ENCODE measurements around the gene L3MBTL4.
"Not testable (repeated sequence)": the region's sequence is repeated elsewhere in the genome, so short reads cannot be mapped to it uniquely, and the experiment has no call there.

L3MBTL4 gene

DNA sequence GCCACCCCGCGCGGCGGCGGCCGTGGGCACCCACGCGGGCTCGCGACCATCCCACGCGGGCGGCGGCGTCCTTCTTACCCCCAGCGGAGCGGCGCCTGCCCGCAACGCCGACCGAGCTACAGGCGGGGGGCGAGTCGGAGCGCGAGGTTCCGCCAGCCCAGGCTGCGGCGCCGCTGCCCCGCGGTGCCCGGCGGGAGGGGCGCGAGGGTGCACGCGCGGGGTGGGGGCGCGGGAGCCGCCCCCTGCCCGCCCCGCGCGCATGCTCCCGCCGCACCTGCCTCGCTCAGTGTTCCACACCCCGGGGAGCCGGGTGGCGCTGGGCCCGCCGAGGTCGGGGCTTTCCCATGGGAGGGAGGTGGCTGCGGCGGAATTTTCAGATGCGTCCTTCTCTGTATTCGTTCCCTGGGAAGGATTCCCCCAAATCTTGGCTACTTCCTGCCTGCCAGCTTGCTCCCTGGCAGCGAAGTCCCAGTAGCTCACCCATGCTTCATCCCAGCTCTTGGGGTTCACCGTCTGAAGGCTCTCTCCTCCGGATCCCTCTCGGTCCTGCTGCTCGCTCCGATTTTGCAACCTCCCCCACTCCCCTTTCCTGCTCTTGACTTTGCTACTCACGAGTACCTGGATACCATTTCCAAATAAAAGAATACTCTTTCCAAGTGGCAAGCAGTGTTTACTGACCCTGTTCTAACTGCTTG is at the start of gene L3MBTL4:
Gene L3MBTL4, minus strand, starts transcription at position 189 of the 695 bp plus-strand sequence. CDS start 103,286 bp downstream, outside the sequence.
- DNase-seq (ENCODE audit: low spot score) = peak; percentile 13

- no peak for DNase-seq (ENCODE audit: low spot score)
Measured at GRCh38 chr18:6452194-6452593, 37.5 kb upstream of the L3MBTL4 start.

GRCh38 chr18:6449213-6449612 is 34.5 kb upstream of the L3MBTL4 start:
- DNase-seq (ENCODE audit: low spot score) = no peak

- DNase-seq (ENCODE audit: low spot score) = no peak
Measured at GRCh38 chr18:6444466-6445228, 29.9 kb upstream of the L3MBTL4 start.

- no peak for DNase-seq (ENCODE audit: low spot score)
Measured at GRCh38 chr18:6441200-6441599, 26.5 kb upstream of the L3MBTL4 start.

DNA sequence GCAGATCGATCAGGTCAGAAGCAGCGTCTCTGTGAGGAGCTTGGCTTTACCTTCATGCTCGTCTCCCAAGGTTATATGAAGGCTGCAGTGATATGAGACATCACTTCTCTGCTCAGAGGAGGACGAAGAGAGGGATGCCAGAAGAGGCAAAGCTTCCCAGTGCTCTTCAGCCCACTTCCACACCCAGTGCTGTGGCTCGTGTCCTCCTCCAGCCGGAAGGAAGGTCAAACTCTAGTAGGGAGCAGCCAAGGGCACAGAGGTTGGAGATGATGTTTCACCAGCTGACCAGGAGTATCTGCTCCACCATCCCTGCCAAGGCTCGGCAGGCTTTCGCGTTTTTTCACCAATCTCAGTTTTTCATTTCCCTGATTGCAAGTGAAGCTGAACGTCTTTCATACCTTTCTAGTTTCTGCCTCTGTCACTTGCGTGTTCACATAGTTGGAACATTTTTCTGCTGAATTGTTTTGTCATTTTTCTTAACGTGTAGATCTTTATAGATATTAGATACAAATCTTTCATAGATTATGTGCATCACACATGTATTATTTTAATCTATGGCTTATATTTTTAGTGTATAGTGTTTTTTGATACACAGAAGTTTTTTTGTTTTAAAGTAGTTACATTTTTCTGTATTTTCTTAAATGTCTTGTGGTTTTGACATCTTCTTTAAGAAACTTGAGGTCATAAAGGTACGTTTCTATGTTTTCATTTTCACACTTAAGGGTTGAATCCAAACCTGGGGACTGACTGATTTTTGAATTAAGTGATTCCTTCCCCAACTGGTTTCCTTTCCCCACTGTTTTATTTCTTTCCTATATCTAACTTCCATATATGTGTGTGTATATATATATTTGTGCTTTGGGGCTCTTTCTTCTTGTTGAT is 23.5 kb upstream of the L3MBTL4 start:
- DNase-seq (ENCODE audit: low spot score) = no peak

DNA sequence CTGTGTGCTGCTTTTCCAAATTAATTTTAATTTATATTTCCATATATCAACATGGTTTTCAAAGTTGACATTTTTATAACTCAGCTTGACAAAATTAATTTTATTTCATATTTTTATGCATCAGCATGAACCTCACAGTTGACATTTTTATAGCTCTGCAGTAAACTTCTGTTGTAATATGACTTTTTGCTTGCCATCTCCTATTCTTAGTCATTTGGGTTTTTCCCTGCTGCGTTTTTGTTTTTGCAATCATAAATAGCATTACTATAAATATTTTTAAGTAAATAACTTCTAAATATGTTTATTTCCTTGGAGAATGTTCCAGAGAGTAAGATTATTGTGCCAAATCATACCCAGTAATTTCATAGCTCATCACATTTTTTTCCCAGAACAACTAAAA is 21.0 kb upstream of the L3MBTL4 start:
- no peak for DNase-seq (ENCODE audit: low spot score)

DNA sequence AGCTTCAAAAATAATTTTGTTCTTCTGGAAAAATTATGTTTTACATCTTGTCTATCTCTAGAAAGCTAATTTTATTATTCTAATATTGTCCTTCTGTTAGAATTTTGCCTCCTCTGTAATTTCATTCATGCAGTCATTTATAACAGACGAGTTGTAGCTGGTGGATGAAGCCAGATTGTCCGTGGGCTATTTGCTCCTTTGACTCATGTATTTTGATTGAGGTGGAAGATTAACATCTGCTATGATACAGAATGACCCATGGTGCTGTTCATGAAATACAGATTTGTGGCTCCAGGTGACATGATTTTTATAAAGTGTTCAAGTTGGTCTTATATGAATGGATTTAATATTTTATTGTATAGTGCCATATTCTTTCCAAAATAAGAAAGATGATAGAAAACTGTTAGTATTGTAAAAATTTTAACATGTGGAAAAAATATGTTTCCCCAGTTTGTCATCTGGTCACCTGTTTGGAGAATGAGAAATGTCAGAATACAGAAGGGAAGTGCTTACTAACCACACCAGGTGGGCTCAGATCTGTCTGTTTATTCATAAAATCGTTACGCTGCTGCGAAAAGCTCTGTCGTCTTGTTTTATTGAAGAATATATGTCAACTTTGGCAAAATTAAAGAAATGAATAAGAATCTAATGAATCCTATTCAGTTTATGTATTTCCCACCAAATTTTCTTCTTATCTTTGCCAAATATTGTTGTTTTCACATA is 20.4 kb upstream of the L3MBTL4 start:
- no peak for DNase-seq (ENCODE audit: low spot score)

DNA sequence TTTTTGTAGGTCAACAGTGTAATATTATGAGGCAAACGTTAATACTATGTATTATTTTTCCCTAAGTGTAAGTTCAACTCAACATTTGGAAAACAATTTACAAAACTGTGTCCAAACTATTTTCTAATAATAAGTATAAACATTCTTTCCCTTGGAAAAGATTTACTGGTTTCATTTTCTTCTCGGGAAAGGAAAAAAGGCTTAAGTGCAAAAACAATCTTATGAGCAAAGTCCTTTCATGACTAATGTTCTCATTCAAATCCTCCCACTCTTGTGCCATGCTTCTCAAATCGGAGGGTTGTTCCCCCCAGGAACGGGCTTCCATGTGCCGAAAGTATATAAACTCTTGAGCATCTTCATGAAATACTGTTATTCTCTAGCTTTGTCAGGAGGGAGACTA is 19.8 kb upstream of the L3MBTL4 start:
- peak; percentile 33 for DNase-seq (ENCODE audit: low spot score)

DNA sequence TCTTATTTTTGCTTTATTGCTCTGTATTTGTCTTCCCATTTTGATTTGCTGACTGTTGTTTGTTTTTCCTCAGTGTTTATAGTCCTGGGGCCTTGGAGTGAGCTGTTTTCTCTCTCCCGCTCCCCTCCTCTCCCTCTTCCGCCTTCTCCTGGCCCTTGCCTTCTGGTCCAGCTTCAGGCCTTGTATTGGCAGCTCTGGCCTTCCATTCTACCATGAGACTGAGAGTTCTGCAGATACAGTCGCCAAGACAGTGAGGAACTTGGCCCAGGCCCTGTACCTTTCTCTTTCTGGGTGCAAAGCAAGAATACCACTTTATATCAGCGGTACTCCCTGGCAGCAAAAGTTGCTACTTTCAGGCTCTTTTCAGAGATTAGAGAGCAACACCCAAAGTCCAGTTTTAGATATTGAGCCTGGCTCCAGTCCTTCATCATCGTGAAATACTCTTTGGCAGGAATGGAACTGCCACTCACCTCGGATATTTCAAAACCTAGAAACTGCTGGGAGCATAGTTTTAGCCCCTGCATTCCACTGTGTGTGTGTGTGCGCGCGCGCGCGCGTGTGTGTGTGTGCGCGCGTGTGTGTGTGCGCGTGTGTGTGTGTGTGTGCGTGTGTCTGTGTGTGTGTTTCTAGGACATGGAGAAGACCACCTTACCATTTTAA is 17.1 kb upstream of the L3MBTL4 start:
- DNase-seq (ENCODE audit: low spot score) = no peak

DNA sequence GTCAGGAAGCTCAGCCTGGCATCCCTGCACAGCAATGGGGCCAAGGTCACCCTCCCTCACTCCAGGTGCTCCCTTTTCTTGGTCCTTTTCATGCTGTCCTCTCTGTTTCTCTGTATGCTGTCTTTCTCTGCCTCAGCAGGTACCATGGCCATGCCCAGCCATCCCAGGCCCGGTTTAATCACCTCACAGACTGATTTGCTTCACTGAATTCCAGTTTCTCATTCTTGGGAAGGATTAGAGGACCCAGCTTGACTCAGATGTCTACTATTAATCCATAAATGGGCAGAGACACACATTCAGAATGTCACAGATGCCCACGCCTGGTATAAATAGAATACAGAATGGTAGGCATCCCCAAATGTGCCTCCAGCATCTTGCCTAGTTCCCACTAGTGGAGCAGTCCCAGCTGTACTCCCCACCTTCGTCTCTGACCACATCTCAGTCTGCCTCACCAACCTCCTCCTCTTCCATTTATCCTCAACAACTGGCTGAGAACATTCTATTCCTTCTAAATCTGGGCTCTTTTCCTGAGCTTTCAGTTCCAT is 14.2 kb upstream of the L3MBTL4 start:
- no peak for DNase-seq (ENCODE audit: low spot score)

DNA sequence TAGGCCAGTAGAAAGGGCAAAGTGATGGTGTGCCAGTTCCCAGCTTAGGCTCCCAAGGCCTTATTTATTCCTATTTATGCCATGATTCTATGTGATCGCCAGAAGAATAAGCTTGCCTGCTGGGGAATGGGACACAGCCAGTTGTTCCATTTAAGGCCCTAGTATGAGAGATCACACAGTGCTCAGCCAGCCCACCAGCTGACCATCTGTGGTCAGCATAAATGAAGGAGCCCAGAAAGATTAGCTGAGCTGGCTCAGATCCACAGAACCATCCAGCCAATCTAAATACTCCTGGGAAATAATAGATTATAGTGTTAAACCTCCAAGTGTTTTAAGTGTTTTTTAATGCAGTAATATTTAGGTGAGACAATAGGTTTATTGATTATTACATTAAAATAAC is 12.6 kb upstream of the L3MBTL4 start:
- no peak for DNase-seq (ENCODE audit: low spot score)

DNA sequence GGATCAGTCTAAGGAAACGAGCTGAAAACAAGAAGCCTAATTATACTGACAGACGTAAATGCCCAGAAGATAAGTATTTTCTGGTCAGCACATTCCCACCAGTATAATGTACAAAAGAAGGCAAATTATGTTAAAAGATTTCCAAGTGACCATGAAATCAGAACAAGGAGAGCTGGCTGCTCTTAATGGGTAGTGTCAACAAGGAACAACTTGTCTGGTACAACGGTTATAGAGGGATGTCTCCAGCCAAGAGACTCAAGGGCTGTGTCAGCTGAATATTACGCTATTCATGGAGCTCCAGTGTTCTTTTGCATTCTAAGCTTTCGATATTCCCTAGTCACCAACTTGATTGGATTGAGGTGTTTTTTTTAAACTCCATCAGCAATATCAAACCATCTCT is 8.6 kb upstream of the L3MBTL4 start:
- no peak for DNase-seq (ENCODE audit: low spot score)

DNA sequence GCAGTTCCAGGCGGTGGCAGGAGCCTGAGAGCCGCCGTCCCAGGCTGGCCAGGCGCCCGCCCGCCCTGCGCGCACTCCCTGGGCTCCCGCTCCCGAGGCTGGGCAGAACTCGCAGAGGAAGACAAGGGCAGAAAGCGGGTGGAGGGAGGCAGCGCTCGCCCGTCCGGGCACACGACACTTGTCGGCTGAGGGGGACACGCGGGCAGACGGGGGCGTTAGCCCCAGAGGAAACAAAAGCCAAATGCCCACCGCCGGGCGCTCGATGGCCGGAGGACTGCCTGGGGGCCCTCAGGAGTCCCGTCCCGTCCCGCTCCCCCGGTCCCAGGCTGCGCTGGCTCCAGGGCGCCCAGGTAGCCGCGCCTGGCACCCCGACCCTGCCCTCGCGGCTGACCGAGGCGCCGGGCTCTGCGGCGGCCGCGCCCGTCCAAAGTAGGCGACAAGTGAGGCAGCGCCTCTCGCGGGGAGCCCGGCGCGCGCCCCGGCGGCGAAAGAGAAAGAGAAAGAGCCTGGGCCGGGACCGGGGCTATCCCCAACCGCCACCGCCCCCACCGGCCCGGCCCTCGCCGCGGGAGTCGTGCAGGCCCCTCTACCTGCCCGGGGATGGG is 491 bp downstream of the L3MBTL4 start:
- no peak for DNase-seq (ENCODE audit: low spot score)

GRCh38 chr18:6413579-6414117 is 1.1 kb downstream of the L3MBTL4 start:
- no peak for DNase-seq (ENCODE audit: low spot score)

DNA sequence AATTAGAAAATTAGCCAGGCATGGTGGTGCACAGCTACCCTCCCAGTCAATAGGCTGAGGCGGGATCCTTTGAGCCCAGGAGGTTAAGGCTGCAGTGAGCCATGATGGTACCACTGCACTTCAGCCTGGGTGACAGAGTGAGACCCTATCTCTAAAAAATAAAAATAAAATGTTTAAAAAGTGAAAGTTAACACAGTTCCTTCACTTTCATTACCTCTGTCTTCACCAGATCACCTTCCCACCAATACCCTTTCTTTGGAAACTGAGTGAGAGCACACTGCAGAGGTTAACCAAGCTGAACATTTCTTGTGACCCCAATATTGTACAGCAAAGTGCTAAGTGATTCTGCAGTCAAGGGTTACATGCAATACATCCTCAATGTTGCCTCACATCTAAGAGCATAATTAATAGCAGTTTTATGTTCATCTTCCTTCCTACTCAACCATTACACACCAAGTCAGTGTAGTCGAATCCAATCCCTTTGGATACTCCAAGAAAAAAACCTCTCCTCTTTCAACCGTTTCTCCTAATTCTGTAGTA is 1.7 kb downstream of the L3MBTL4 start:
- DNase-seq (ENCODE audit: low spot score) = no peak

GRCh38 chr18:6411382-6411781 is 3.3 kb downstream of the L3MBTL4 start:
- DNase-seq (ENCODE audit: low spot score) = no peak

GRCh38 chr18:6409933-6410332 is 4.8 kb downstream of the L3MBTL4 start:
- DNase-seq (ENCODE audit: low spot score) = no peak

- DNase-seq (ENCODE audit: low spot score) = not testable (repeated sequence)
Measured at GRCh38 chr18:6408543-6408942, 6.2 kb downstream of the L3MBTL4 start.

DNA sequence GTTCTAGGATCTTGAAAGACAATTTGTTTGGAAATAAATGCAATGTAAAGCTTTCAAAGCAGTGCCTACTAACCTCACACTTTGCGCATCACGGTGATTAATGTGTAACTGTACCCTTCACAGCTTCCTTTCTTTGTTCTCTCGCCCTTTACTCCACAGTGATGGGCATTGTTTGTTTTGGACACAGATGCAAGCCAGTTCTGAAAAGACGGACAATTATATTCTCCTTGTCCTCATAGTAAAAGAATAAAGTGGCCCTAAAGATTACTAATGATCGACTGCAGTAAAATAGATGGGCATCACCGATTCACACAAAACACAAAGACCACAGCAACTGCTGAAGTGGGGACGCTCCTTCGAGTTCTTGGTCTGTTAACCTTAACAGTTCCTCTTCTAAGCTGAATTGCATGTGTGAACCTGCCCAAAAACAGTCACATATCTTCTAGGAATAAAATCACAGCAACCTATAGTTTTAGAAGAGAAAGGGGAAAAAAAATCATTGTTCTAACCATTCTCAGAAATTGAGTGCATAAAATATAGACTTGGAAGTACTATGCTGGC is 7.7 kb downstream of the L3MBTL4 start:
- no peak for DNase-seq (ENCODE audit: low spot score)

All from COLO829 (cell line).